HG03342 (cell line): ENCODE data around the gene COG4.
"Not testable (repeated sequence)": the region's sequence is repeated elsewhere in the genome, so short reads cannot be mapped to it uniquely, and the experiment has no call there.

Source experiments
- ATAC-seq: cut with Tn5 transposase; IDR thresholded peaks from one replicate; pipeline ENCODE4 v1.9.1; 2021; ENCODE audit warnings: mild to moderate bottlenecking, moderate library complexity; ENCODE audit not compliant: unreplicated experiment

COG4 gene

DNA sequence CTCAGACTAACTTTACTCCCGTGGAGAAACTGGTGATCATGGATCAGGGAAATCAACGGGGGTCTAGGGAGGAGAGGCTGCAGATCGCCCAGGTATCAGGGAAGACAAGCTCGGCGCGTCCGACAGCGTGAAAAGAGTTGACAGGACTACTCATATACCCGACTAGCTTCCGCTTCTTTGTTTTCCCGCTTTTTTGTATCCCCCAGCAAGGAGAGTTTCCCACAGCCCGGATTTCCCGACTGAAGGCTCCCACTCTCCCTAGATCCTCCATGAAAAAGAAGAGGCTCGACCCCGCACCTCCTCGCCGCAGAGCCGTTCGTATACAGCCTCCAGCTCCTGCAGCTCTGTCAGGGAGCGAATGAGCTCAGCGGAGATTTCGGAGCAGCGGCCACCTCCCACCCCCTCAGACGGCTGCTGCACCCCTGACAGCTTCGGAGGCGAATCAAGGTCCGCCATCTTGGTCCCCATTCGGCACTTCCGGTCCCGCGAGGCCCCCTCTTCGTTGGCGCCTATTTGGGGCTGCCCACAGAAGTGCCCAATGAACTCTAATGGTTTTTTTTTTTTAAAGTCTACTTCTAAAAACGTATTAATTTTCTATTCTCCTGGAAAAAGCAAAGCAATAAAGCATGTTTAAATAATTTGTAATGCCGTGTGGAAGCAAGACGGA, at the start of gene COG4:
TSS of gene COG4 (minus strand) at position 479 of the 667 bp plus-strand sequence. CDS start at position 468, 11 bp downstream.
- peak; percentile 51 for ATAC-seq

DNA sequence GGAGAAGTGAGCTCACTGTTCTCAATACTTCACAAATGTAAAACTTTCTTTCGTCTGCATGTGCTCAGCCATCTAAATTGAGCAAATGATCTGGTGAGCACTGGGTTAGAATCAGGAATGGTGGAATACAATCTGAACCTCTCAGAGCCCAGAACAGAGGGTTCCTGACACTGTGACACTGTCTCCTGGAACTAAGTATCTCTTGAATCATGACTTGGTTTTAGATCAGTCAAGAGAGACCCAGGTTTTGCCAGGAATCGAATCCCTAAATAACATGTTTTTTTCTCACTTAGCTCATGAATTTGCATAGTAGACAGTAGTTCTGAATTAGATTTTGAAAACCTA, 49.5 kb upstream of the COG4 start:
- no peak for ATAC-seq

DNA sequence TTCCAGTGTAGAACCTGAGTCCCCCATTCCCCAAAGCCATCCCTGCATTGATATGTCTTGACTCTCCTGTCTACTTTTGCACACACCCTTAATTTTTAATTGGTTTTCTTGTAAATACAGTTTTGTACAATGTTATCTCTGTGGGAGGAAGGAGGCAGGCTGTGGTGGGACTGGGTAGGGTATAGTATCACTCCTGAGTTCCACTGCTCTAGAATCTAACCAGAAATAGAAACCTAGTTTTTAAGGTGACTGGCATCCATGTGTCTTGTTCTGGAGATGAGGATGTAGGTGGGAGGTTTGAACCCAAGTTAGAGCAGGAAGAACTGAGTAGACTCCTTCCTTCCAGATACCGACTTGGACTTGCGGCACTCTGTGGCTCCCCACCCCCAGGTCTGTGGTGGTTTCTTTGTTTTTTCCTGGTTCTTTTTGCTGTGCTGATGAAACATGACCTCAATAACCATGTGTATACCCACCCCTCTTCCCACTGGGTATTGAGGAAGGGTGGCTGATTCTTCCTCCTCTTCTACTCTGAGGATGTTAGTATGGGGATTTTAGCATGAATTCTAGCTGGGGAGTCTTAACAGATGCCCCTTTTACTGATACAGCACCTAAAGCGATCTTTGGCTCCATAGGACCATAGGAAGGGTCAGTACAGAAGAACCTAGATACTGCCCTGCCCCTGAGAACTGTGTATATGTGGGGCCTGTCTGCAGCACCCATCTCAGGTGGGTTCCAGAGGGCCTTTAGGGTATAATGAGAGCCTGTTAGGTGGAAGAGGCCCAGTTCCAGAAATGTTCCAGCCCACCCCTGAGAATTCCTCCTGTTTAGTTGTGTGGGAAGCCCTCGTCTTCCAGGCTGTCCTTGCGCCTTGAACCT, 48.9 kb upstream of the COG4 start:
- no peak for ATAC-seq

DNA sequence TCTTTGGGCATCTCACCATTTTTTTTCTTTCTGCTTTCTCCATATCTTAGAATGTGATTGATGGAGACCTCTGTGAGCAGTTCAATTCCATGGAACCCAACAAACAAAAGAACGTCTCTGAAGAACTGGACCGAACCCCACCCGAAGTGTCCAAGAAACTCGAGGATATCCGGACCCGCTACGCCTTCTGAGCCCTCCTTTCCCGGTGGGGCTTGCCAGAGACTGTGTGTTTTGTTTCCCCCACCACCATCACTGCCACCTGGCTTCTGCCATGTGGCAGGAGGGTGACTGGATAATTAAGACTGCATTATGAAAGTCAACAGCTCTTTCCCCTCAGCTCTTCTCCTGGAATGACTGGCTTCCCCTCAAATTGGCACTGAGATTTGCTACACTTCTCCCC, 48.3 kb upstream of the COG4 start:
- no peak for ATAC-seq

DNA sequence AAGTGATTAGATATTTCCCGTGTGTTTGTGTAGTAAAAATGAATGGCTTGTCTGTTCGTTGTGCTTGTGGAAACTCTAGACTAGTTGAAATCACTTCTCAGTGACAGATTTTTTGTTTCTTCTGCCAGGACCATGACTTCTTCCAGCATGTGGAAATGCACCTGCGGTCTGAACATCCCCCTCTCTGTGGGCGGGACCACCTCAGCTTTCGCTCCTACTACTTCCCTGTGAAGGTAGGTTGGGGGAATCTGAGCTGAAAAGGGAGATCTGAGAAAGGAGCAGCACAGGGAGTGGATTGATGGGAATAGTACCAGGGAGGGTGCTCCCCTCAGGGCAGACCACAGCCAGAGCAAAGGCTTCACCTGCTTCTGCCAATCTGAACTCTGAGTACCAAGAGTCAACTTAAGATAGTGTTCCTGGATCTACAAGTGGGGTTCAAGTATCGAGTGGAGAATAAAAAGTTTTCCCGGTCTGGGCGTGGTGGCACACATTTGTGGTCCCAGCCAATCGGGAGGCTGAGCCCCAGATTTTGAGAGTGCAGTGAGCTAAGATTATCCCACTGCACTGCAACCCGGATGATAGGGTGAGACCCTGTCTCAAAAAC, 47.7 kb upstream of the COG4 start:
- no peak for ATAC-seq

DNA sequence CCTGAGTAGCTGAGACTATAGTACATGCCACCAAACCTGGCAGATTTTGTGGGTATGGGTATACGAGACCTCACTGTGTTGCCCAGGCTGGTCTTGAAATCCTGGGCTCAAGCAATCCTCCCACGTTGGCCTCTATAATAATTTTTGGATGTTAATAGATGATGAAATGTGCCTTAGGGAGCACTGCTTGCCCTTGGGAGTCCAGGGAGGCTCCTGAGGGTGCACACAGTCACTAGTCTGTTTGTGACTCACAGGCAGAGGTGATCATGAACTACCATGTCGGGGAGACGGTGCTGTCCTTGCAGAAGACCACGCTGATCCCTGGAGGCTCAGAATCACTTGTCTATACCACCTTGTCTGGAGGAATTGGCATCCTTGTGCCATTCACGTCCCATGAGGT, 46.4 kb upstream of the COG4 start:
- no peak for ATAC-seq

DNA sequence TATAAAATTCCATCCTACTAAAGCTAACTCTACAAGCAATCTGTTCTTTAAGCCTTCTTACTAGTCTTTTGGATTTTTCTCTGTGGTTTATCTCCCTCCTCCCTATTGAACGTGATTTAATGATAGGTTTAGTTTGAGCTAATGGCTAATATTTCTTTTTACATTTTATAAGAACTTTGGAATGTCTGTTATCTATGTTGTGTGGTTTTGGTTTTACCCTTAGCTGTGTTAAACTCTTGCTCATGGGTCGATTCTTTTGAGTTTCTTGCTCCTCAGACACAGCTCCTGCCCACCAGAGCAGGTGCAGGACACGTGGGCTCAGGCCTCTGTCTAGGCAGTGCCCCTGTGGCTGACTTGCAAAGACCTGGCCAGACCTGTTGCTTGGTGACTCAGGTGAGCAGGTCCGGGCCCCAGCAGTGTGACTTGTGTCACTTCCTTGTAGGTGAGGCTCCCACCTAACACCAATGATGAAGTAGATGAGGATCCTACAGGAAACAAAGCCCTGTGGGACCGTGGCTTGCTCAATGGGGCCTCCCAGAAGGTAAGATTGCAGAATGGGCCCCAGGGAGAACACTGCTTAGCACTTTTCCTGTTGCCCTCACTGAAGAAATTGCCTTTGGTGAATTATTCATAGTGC, 45.4 kb upstream of the COG4 start:
- no peak for ATAC-seq

DNA sequence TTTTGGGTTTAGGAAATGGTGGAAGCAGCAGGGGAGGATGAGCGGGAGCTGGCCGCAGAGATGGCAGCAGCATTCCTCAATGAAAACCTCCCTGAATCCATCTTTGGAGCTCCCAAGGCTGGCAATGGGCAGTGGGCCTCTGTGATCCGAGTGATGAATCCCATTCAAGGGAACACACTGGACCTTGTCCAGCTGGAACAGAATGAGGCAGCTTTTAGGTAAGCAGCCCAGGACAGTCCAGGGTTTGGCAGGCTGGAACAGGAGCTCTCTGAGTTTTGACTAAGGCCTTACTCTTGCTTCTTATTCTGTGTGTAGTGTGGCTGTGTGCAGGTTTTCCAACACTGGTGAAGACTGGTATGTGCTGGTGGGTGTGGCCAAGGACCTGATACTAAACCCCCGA, 41.7 kb upstream of the COG4 start:
- ATAC-seq, result no peak

DNA sequence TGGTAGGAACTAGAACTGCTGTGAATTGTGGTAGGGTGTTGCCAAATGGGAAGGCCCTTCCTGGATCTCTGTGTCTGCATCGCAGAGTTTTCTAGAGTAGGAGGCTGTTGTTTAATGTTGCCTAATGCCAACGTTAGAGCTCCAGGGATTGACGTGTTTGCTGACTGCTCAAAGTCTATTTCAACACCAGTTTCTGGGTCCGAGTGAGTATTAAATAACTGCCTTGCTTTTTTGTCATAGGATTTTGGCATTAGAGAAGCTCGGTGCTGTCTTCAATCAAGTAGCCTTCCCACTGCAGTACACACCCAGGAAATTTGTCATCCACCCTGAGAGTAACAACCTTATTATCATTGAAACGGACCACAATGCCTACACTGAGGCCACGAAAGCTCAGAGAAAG, 40.3 kb upstream of the COG4 start:
- ATAC-seq, result no peak

DNA sequence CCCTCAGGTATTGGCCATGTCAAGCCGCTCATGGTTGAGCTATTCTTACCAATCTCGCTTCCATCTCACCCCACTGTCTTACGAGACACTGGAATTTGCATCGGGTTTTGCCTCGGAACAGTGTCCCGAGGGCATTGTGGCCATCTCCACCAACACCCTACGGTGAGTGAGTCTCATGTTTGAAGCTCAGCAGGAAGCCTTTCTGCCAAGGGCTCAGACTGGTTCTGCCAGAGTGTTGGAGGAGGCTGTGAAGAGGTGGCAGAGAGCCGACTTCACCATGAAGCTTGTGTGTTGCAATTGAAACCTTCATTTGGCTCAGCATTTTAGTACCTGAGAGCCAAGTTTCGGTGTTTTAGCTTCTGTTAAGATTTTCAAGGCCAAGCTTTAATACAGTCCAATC, 38.3 kb upstream of the COG4 start:
- ATAC-seq, result no peak

DNA sequence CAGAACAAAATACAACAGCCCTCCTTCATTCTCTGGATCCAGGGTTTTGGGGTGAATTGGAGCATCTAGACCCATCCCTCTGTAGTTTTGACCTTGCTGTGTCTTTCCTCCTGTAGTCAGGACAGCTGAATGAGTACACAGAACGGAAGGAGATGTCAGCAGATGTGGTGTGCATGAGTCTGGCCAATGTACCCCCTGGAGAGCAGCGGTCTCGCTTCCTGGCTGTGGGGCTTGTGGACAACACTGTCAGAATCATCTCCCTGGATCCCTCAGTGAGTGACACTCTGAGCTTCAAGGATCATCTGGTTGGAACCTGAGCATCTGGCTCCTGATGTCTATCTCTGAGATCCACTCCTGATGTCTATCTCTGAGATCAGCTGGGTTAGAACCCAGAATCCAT, 32.7 kb upstream of the COG4 start:
- no peak for ATAC-seq

DNA sequence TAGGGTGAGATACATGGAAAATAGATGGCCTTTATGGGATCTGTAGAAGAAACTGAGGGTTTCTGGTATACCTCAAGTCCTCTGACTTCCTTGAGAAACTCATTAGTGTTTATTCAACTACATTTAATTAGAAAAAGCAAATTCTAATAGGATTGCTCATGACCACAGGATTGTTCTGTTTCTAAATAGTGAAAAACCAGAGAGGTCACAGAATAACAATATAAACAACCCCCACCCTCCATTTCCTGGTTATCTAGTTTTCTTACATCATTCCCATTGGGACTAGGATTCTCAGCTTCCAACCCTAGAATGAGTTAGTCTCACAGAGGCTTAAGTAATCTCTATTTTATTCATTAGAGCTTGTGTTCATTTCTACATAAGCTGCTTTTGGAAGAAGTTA, 30.3 kb upstream of the COG4 start:
- ATAC-seq, result no peak

DNA sequence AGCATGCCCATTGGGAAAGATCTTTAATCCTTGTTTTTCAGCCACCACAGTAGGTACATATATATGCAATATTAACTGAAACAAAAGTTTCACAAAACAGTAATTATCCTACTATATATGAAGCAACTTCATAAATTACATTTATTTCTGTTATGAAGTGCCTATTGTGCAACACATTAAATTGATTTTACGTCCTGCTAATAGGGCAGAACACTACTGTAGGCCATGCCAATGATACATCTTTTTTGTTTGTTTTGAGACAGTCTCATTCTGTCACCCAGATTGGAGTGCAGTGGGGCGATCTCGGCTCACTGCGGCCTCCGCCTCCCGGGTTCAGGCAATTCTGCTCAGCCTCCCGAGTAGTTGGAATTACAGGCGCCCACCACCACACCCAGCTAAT, 29.3 kb upstream of the COG4 start:
- no peak for ATAC-seq

DNA sequence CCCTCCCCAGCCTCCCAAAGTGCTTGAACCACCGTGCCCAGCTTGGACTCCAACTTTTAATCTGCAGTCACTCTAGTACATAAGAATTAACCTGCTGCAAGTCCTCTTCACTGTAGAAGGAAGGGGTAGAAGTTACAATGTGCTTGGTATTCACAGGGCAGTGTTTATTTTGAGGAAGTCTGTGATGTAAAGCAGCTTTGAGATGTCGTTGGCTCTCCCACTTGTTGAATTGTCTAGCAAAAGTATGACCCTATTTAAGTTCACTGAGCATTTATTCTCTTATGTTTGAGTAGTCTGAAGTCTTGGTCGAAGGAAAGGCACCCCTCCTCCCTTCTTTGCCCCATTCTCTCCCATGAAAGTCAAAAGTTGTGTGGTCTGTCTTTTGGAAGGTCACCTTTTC, 28.4 kb upstream of the COG4 start:
- ATAC-seq, result no peak

DNA sequence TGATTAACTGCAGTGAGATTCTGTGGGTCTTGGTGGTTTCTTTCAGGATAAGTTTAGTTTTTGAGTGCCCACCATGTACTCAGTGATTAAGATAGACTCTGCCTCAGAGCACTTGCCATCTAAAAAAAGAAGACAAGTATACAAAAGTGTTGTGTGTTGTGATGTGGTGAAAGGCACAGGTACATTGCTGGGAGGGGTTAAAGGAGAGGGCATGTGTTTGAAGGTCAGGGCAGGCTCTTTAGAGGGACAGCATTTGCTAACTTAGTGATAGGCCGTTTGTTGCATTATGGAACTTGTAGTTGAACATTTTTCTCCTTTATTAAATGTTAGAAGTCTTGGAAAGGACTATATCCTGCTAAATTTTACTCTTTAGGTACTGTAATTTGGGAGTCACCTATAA, 26.7 kb upstream of the COG4 start:
- ATAC-seq, result no peak

DNA sequence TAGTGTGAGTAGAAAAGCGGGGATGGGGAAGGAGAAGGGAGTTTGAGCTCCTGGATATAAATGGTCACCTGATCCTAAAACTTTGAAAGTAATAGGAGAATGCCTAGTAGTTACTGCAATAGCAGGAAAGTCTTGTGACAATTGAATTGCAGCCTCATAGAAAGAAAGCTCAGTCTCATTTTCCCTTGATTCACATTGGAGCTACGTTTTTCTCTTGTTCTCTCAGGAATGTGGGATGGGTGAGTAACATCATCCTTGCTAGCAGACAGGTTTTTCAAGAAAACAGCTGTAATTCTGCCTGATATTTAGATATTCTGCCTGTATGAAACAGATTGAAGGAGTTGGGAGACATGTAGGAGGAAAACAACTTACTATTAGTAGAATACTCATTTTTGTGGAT, 25.6 kb upstream of the COG4 start:
- no peak for ATAC-seq

DNA sequence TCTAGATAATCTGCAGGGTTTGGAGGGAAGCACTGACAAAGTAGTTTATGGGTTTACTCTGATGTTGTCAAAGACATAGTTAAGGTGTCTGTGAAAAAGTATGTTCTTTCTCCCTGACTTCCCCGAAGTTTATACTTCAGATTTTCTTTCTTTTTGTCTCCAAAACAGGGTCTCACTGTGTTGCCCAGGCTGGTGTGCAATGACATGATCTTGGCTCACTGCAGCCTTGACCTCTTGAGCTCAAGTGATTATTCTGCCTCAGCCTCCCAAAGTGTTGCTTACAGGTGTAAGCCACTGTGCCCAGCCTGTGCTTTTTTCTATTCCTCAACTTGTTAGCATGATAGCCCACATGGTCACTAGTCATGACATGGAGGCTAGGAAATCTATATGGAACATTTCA, 21.2 kb upstream of the COG4 start:
- ATAC-seq, result no peak

DNA sequence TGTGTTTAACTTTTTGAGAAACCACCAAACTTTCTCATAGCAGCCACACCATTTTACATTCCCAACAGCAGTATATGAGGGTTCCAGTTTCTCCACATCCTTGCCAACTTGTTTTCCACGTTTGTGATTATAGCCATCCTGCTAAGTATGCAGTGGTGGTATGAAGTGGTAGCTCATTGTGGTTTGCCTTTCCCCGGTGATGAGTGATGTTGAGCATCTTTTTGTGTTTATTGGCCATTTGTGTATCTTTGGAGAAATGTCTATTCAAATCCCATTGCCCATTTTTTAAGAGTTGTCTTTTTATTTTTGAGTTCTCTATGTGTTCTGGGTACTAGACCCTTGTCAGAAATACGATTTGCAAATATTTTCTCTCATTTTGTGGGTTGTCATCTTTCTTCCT, 17.6 kb upstream of the COG4 start:
- no peak for ATAC-seq

DNA sequence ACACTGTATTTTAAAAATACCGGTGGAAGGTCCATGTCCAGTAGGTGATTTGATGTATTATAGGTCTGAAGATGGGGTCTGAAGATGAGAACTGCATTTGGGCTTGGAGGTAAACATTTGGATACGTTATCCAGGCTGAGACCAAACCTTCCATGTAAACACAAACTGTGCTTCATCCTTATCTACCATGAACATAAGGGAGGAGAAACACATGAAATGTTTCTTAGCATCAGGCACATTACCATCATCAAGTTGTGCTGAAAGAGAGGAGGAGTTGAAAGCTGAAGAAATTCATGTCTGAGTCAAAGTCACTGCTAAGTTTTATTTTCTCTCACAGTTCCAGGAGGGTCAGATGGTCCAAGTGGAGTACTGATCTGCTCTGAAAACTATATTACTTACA, 11.6 kb upstream of the COG4 start:
- no peak for ATAC-seq

DNA sequence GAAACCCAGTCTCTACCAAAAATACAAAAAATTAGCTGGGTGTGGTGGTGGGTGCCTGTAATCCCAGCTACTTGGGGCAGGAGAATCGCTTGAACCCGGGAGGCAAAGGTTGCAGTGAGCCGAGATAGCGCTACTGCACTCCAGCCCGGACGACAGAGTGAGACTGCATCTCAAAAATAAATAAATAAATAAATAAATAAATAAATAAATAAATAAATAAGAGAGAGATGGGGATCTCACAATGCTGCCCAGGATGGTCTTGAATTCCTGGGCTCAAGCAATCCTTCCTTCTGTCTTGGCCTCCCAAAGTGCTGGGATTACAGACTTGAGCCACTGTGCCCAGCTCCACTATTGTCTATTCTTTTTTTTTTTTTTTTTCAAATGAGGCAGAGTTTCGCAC, 6.6 kb upstream of the COG4 start:
- not testable (repeated sequence) for ATAC-seq

DNA sequence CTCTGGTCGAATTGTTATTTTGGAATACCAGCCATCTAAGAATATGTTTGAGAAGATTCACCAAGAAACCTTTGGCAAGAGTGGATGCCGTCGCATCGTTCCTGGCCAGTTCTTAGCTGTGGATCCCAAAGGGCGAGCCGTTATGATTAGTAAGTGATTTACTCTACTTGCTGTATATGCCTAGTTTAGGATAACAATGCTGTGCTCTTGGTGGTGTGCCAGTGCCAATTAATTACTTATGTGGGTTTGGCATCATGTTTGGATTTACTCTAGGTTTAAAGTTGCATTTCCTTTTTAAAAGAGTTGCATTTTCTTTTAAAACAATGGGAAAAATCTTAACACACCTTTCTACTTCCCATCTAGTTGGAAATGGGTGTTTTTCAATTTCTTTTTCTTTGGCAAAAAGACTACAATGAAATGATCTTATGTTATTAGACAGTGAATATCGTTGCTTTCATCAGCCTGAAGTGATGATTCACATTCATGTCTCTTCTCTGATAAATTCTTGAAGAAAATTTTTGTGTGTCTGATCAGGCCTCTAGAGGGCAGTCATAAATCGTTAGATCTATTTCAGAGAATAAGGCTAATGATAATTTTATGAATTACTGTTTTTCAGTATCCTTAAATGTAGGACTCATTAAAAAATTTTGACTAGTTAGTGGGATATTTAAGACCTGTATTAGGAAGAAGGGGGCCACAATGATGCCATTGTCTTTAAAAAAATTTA, 5.9 kb upstream of the COG4 start:
- no peak for ATAC-seq
